DMS 273 (cell line): ENCODE measurements around the gene HCAR2.
"Not testable (repeated sequence)": the region's sequence is repeated elsewhere in the genome, so short reads cannot be mapped to it uniquely, and the experiment has no call there.

ENCODE experiments used
- DNase-seq: peaks from one replicate; lab custom pipeline; 2025; ENCODE audit not compliant: unreplicated experiment; lab: John Stamatoyannopoulos, UW

HCAR2 gene

GRCh38 chr12:122668268-122668667 lies 34.9 kb downstream of the HCAR2 start:
- DNase-seq = no peak

GRCh38 chr12:122665759-122666158 lies 37.4 kb downstream of the HCAR2 start:
- DNase-seq = no peak

GRCh38 chr12:122665349-122665748 lies 37.8 kb downstream of the HCAR2 start:
- no peak for DNase-seq

DNA sequence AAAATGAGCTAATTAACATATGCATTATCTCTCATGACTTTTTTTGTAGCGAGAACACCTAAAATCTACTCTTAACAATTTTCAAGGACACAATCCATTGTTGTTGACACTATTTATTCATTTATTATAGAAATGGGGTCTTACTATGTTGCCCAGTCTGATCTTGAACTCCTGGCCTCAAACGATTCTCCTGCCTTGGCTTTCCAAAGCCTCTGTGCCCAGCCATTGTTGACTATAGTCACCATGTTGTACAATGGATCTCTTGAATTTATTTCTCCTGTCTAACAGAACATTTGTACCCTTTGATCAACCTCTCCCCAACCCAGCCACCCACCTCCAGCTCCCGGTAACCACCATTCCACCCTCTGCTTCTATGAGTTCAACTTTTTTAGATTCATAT lies 41.2 kb downstream of the HCAR2 start:
- no peak for DNase-seq

GRCh38 chr12:122661246-122661645 lies 41.9 kb downstream of the HCAR2 start:
- DNase-seq = no peak

DNA sequence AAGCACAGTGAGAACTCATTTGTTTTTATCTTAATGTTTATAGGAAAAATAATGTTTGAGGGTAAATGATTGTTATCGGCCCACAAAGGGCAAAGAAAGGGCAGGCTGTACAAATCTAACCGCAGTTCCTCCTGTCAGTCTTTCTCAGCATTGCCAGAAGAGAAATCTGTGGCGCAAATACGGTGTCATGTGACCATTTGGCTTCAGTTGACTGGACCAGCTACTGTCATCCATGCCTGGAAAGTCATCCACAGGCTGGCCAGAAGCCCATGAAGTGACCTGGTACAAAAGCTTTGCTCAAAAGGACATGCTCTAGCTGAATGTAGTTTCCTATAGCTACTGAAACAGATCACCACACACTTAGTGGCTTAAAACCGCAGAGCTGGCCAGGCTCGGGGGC lies 43.6 kb downstream of the HCAR2 start:
- no peak for DNase-seq

DNA sequence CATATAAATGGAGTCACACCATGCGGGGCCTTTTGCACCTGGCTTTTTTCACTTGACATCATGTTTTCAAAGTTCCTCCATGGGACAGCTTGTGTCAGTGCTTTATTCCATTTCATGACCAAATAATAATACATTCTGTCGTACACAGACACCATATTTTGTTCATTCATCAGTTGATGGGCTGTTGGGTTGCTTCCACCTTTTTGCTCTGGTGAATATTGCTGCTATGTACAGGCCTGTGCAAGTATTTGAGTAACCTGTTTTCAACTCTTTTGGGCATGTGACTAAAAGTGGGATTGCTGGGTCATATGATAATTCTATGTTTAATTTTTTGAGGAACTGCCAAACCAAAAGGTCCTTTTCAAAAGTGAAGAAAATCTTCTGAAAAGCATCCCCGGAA lies 46.9 kb downstream of the HCAR2 start:
- DNase-seq = no peak

DNA sequence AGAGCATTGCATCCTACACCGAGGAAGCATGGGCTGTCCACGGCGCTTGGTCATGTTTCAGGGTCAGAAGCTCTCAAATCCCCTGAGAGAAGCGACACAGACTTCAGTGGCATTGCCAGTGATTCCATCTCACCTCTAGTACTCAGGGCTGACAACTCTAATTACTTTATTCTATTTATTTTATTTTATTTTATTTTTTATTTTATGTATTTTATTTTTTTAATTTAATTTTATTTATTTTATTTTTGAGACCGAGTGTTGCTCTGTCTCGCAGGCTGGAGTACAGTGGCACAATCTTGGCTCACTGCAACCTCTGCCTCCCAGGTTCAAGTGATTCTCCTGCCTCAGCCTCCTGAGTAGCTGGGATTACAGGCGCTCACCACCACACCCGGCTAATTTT lies 49.9 kb downstream of the HCAR2 start:
- DNase-seq = not testable (repeated sequence)

GRCh38 chr12:122651520-122652224 lies 51.5 kb downstream of the HCAR2 start:
- DNase-seq = no peak
